Measurements from ENCODE around the gene TTBK1. TPM values are rescaled to one million over a fixed set of nuclear protein-coding genes. Genes with fewer than 3 reads are reported as not detected.

The TTBK1 gene
- polyA plus RNA-seq, 2 of the 4 experiments (the other 2 are of a cell fraction), result 0.04 TPM; not detected in 1

DNA sequence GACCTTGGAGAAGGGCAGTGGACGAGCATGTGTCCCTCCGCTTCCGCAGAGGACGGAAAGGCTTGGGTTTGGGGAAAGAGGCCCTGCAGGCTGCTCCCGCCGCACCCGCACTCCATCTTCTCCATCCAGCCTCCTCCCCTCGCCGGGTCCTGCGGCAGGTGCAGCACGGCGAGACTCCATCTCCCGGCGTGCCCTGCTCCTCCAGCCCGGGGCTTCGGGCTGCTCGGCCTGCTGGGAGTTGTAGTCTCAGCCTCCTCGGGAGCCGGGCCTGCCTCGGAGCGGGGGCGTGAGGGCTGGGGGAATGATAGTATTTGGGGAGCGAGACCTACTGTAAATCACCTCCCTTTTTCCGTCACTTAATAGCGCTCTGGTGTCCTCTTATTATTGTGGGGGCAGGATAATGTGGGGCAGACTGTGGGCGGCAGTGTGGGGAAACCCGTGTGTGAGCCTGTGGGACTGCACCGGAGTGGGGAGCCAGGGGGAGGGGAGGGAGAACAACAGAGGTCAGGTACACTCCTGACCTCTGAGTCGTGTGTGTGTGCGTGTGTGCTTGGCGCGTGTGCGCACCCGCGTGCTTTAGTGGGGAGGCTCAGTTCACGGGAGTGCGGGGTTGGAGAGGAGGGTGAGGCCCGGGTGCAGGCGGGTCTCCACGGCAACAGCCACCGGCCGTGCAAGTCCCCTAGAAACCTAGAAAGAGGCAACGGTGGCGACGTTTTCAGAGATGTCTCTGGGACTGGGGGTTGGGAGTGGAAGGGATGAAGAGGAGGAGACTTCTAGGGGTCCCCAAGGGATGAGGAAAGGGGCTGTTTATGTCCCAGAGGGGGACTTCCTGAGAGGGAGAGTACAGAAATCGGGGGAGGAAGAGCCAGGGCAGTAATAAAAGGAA is 4.1 kb downstream of the TTBK1 start:
- TF ChIP-seq MYC (IDR thresholded peaks at IDR 0.05; ENCODE audit: borderline replicate concordance, low read length), result no peak
- TF ChIP-seq, protein P1, sequence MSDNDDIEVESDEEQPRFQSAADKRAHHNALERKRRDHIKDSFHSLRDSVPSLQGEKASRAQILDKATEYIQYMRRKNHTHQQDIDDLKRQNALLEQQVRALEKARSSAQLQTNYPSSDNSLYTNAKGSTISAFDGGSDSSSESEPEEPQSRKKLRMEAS (IDR thresholded peaks at IDR 0.05), result peak; percentile 61
- 41% methylated on average over 29 of the region's 46 CpGs for WGBS (ENCODE audit: missing lambda C conversion rate)
- Histone ChIP-seq H3K4me2 (peak overlapping the region; percentile 80), H3K4me3 (peak overlapping the region; percentile 44), H3K27ac (peak overlapping the region in 1 of 2 experiments; percentile 51; a peak in 4 of 6 replicates), H3K9me3 (no peaks in the 10 kb centered on the region), H3K4me1 (0 out of 3 replicates have a peak, but pooled peaks cover 4% of the 10 kb centered on the region)
- CTCF ChIA-PET, result interaction anchor here (0.6 to 1.5 kb wide), 2 partner anchors 19 to 112 kb away, joined by 3 to 6 read pairs; partner anchors contain the start of gene DNPH1
- ATAC-seq (peak; percentile 94 to 96), FAIRE-seq (no peak), DNase-seq (ENCODE audit: low read depth in 1 of 2, low spot score in 1 of 2) (peak; percentile 53 to 89)
- POLR2A ChIA-PET, result interaction anchor here (1.1 kb wide), 1 partner anchor 18 kb away, joined by 3 read pairs; the partner anchor contains the start of gene DNPH1

DNA sequence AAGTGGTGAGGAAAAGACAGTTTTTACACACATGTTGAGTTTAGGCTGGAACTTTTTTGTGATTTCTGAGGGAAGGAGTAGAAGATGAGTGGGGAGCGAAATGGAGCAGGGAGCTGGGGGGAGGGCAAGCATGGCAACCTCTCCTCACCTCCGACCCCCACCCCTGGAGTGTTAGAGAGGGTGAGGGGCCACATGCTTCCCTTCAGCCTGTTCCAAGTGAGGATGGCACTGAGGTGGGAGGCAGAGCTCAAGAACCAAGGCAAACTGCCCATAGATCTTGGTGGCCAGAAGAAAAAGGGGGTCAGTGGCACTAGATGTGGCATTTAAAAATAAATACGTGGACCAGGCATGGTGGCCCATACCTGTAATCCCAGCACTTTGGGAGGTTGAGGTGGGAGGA is 4.8 kb downstream of the TTBK1 start:
- FAIRE-seq (no peak), ATAC-seq (no peak)

DNA sequence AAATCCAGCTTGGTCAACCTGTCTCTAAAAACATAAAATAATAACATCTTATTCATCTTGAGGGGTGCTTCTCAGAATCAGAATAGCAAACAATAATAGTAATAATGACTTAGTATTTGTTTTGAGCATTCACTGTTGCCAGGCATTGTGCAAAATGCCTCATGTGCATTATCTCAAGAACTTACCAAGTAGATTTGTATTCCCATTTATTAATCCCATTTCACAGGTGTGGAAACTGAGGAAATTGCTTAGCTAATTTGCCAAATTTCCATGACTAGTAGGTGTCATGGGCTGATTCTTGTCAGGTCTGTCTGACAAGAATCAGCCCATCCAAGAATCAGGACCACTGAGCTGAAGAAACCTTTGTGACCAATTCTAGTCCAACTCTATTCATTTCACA is 5.5 kb downstream of the TTBK1 start:
- TF ChIP-seq HEYL (CRISPR knock-in tag; IDR thresholded peaks at IDR 0.05), result no peak
- TF ChIP-seq PHF8 (IDR thresholded peaks at IDR 0.05; ENCODE audit: borderline replicate concordance, low read depth), result no peak
- TF ChIP-seq EHMT2 (IDR thresholded peaks at IDR 0.05; ENCODE audit: low read depth), result no peak
- TF ChIP-seq, protein P2, sequence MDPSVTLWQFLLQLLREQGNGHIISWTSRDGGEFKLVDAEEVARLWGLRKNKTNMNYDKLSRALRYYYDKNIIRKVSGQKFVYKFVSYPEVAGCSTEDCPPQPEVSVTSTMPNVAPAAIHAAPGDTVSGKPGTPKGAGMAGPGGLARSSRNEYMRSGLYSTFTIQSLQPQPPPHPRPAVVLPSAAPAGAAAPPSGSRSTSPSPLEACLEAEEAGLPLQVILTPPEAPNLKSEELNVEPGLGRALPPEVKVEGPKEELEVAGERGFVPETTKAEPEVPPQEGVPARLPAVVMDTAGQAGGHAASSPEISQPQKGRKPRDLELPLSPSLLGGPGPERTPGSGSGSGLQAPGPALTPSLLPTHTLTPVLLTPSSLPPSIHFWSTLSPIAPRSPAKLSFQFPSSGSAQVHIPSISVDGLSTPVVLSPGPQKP (IDR thresholded peaks at IDR 0.05; ENCODE audit: low read depth, low read length), result no peak
- TF ChIP-seq RAD21 (conservative IDR thresholded peaks at IDR 0.05 in 1 of 2, IDR thresholded peaks at IDR 0.05 in 1 of 2), result no peak
- no peak for TF ChIP-seq RCOR1 (IDR thresholded peaks at IDR 0.05; ENCODE audit: low read depth, low read length)
- no peak overlapping the region for H3K27ac ChIP-seq
- CTCF ChIA-PET, result interaction anchor here (0.9 to 1.5 kb wide), 3 partner anchors 14 to 20 kb away, joined by 3 to 6 read pairs (median 3); partner anchors contain the start of gene DNPH1
- H3K4me3 ChIP-seq, result no peak overlapping the region
- no peaks in the 10 kb centered on the region for H3K9me3 ChIP-seq
- POLR2A ChIA-PET, result no interaction called here
- 0 out of 3 replicates have a peak, but pooled peaks cover 4% of the 10 kb centered on the region for H3K4me1 ChIP-seq
- ATAC-seq (no peak), DNase-seq (ENCODE audit: low read depth in 1 of 2, low spot score in 1 of 2) (no peak), FAIRE-seq (no peak)
- no peak overlapping the region for H3K4me2 ChIP-seq

More for the DNA sequence above, 4.8 kb downstream of the TTBK1 start:
- 72% methylated on average over 3 of the region's 3 CpGs for WGBS (ENCODE audit: missing lambda C conversion rate)
- DNase-seq (ENCODE audit: low read depth in 1 of 2, low spot score in 1 of 2), result no peak
- ChIA-PET POLR2A (no interaction called here), CTCF (interaction anchor here (0.9 to 1.5 kb wide), 3 partner anchors 15 to 19 kb away, joined by 3 to 6 read pairs (median 3); partner anchors contain the start of gene DNPH1)
- H3K4me1 ChIP-seq, result 0 out of 3 replicates have a peak, but pooled peaks cover 4% of the 10 kb centered on the region
- H3K27ac ChIP-seq, result no peak overlapping the region
- no peak overlapping the region for H3K4me2 ChIP-seq
- TF ChIP-seq HOXA7 (CRISPR knock-in tag; IDR thresholded peaks at IDR 0.05) (no peak), TFCP2L1 (CRISPR knock-in tag; IDR thresholded peaks at IDR 0.05) (no peak), POLR2A (IDR thresholded peaks at IDR 0.05; ENCODE audit: low read length) (no peak), FOXS1 (CRISPR knock-in tag; IDR thresholded peaks at IDR 0.05) (no peak), HDAC2 (IDR thresholded peaks at IDR 0.05) (no peak), ESRRA (IDR thresholded peaks at IDR 0.05; ENCODE audit: borderline replicate concordance, low read length) (no peak), ZNF302 (CRISPR knock-in tag; IDR thresholded peaks at IDR 0.05) (no peak), CBX2 (IDR thresholded peaks at IDR 0.05; ENCODE audit: borderline replicate concordance, low read depth) (no peak), CEBPB (IDR thresholded peaks at IDR 0.05) (no peak)
- TF ChIP-seq, protein P3, sequence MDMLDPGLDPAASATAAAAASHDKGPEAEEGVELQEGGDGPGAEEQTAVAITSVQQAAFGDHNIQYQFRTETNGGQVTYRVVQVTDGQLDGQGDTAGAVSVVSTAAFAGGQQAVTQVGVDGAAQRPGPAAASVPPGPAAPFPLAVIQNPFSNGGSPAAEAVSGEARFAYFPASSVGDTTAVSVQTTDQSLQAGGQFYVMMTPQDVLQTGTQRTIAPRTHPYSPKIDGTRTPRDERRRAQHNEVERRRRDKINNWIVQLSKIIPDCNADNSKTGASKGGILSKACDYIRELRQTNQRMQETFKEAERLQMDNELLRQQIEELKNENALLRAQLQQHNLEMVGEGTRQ (IDR thresholded peaks at IDR 0.05), result no peak
- no peak overlapping the region for H3K4me3 ChIP-seq
- no peaks in the 10 kb centered on the region for H3K9me3 ChIP-seq

All from A549 (cell line).